DMS153 treated with DMSO at 0.1 percent for 48 hours (cell line): ENCODE results near the gene TCF3.
"Not testable (repeated sequence)": the region's sequence is repeated elsewhere in the genome, so short reads cannot be mapped to it uniquely, and the experiment has no call there.

Experiments
- DNase-seq: peaks from one replicate; lab custom pipeline; 2025; ENCODE audit not compliant: unreplicated experiment; lab: John Stamatoyannopoulos, UW

The TCF3 gene

GRCh38 chr19:1651568-1652291 is 685 bp downstream of the TCF3 start:
- no peak for DNase-seq

GRCh38 chr19:1650650-1651567 is 1.5 kb downstream of the TCF3 start:
- DNase-seq = no peak

- no peak for DNase-seq
Observed at GRCh38 chr19:1649706-1650649, 2.4 kb downstream of the TCF3 start.

- DNase-seq = no peak
Observed at GRCh38 chr19:1648920-1649541, 3.4 kb downstream of the TCF3 start.

GRCh38 chr19:1648459-1648849 is 4.0 kb downstream of the TCF3 start:
- no peak for DNase-seq

- no peak for DNase-seq
Observed at GRCh38 chr19:1647501-1648458, 4.6 kb downstream of the TCF3 start.

- no peak for DNase-seq
Observed at GRCh38 chr19:1646659-1647453, 5.6 kb downstream of the TCF3 start.

- DNase-seq = no peak
Observed at GRCh38 chr19:1646149-1646548, 6.3 kb downstream of the TCF3 start.

GRCh38 chr19:1645299-1645698 is 7.1 kb downstream of the TCF3 start:
- no peak for DNase-seq

- DNase-seq = no peak
Observed at GRCh38 chr19:1644070-1644469, 8.3 kb downstream of the TCF3 start.

GRCh38 chr19:1640893-1641448 is 11.4 kb downstream of the TCF3 start:
- not testable (repeated sequence) for DNase-seq

- DNase-seq = no peak
Observed at GRCh38 chr19:1636325-1637236, 15.8 kb downstream of the TCF3 start.

GRCh38 chr19:1634938-1635243 is 17.5 kb downstream of the TCF3 start:
- no peak for DNase-seq

- no peak for DNase-seq
Observed at GRCh38 chr19:1634242-1634937, 18.0 kb downstream of the TCF3 start.

GRCh38 chr19:1633269-1633826 is 19.1 kb downstream of the TCF3 start:
- no peak for DNase-seq

- DNase-seq = no peak
Observed at GRCh38 chr19:1632462-1633268, 19.8 kb downstream of the TCF3 start.
